Left lung (tissue), 10 donors: ENCODE measurements around the gene MPZL1. TPM values are rescaled to one million over a fixed set of nuclear protein-coding genes. Genes with fewer than 3 reads are reported as not detected.

Experiments used
- ATAC-seq: fragments of 200-7000 bp; cut with Tn5 transposase; one replicate; pipeline ENCODE4 v1.9.1; 2020; ENCODE audit warnings: moderate library complexity
- DNase-seq, 4 donors: peaks; one replicate each; pipeline ENCODE4 v3.0.0-alpha.2; 2013 to 2020
- H3K27ac ChIP-seq, 2 donors: fragments of 200-600 bp; sonication (generic) in 1 of 2; one replicate each; pipeline versions ENCODE4 v1.5.0 to v1.8.0; 2020 to 2021
- H3K27me3 ChIP-seq, 2 donors: fragments of 200-600 bp; sonication (generic) in 1 of 2; one replicate each; pipeline versions ENCODE4 v1.5.0 to v1.8.0; 2020 to 2021
- H3K36me3 ChIP-seq, 2 donors: fragments of 200-600 bp; sonication (generic) in 1 of 2; one replicate each; pipeline versions ENCODE4 v1.5.0 to v1.8.0; 2020 to 2021
- H3K4me1 ChIP-seq, 2 donors: fragments of 200-600 bp; one replicate each; pipeline ENCODE4 v1.8.0; 2021
- H3K4me3 ChIP-seq, 2 donors: fragments of 200-600 bp; sonication (generic) in 1 of 2; one replicate each; pipeline versions ENCODE4 v1.5.0 to v1.8.0; 2020 to 2021; ENCODE audit warnings: mild to moderate bottlenecking in 1 of 2
- H3K9me3 ChIP-seq, 2 donors: fragments of 200-600 bp; sonication (generic) in 1 of 2; one replicate each; pipeline versions ENCODE4 v1.5.0 to v1.8.0; 2020 to 2021
- intact Hi-C, 2 donors: fragments of 100-400 bp; cut with DNase I; formaldehyde crosslinking; loops; one replicate each; pipeline versions ENCODE4 v1.11.2 to v1.14.2; 2022
- polyA plus RNA-seq, 6 donors: library from polyadenylated mRNA; unstranded; fragments of 120-200 nt; gene quantifications; one replicate each; pipeline ENCODE4 v1.2.1, GENCODE V29; 2013; ENCODE audit not compliant: insufficient read length in 6 of 6
- total RNA-seq, 2 donors: library from RNA; stranded (reverse); fragmentation: NEBNext Ultra II Directional; extraction: Animal tissue kit (Norgen Biotek cat#: 25700); gene quantifications; one replicate each; pipeline ENCODE4 v1.2.1, GENCODE V29; 2021
- TF ChIP-seq, protein P1 (sequence below), 2 donors: fragments of 200-600 bp; sonication (generic) in 1 of 2; IDR thresholded peaks; one replicate each; pipeline versions ENCODE4 v1.5.0 to v1.8.0; 2021; ENCODE audit warnings: antibody characterized with exemption in 2 of 2
- donor health status: DM: no; HTN: yes; CAD: no.
- donor health status: DM: no; HTN: no; CAD: no.

The MPZL1 gene
- total and polyA plus RNA-seq, 8 donors, result 110 to 148 (median 122) TPM

DNA sequence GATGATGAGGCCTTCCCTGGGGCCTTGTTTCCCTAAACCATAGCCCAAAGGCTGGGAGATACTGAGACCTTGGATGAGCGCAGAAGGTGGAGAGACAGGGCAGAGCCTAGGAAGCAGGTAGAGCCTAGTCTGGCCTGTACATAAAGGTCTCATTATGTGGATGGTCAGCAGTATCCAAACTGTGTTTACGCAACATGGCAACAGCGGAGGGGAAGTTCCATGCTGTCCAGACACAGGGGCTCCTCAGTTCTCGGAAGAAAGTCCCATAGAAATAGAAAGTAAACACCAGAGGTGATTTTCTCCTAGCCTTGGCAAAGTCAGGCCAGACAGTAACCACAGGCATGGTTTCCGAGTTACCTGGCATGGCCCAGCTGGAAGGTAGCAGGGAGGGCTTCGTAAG lies 42.1 kb upstream of the MPZL1 start:
- DNase-seq (no peak), ATAC-seq (no peak)
- peaks cover 5 to 40% of the 10 kb centered on the region in 2 donors for H3K4me1 ChIP-seq
- TF ChIP-seq, protein P1, sequence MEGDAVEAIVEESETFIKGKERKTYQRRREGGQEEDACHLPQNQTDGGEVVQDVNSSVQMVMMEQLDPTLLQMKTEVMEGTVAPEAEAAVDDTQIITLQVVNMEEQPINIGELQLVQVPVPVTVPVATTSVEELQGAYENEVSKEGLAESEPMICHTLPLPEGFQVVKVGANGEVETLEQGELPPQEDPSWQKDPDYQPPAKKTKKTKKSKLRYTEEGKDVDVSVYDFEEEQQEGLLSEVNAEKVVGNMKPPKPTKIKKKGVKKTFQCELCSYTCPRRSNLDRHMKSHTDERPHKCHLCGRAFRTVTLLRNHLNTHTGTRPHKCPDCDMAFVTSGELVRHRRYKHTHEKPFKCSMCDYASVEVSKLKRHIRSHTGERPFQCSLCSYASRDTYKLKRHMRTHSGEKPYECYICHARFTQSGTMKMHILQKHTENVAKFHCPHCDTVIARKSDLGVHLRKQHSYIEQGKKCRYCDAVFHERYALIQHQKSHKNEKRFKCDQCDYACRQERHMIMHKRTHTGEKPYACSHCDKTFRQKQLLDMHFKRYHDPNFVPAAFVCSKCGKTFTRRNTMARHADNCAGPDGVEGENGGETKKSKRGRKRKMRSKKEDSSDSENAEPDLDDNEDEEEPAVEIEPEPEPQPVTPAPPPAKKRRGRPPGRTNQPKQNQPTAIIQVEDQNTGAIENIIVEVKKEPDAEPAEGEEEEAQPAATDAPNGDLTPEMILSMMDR (IDR thresholded peaks at IDR 0.05), result no peak
- peaks cover 0 to 3% of the 10 kb centered on the region in 2 donors for H3K9me3 ChIP-seq
- peak overlapping the region in 1 of 2 donors; percentile 68 for H3K27ac ChIP-seq
- intact Hi-C loops, result no loop called here
- H3K27me3 ChIP-seq, result no peaks in the 10 kb centered on the region
- H3K4me3 ChIP-seq, result no peak overlapping the region
- H3K36me3 ChIP-seq, result peaks cover 0 to 18% of the 10 kb centered on the region in 2 donors

DNA sequence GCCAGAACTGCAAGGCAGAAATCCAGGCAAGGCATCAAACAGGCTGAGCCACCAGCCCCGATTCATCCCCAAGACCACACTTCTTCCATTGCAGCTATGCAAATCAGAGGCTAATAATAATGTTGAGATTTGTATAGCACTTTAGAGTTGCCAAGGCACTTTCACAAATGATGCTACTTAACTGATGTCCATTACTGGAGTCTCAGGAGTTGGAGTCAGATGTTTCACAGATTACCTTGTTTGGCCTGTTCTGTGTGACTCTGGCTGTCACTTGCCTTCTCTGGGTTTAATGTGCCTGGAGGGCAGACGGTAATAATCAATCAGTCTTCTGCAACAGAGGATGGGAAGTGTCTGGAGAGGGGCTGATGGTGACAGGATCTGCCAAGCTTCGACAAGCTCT lies 40.8 kb upstream of the MPZL1 start:
- intact Hi-C loops, result no loop called here
- Histone ChIP-seq H3K4me3 (no peak overlapping the region), H3K4me1 (peaks cover 5 to 40% of the 10 kb centered on the region in 2 donors), H3K27me3 (no peaks in the 10 kb centered on the region), H3K9me3 (peaks cover 0 to 3% of the 10 kb centered on the region in 2 donors), H3K27ac (peak overlapping the region in 1 of 2 donors; percentile 68), H3K36me3 (peaks cover 0 to 29% of the 10 kb centered on the region in 2 donors)
- no peak for DNase-seq
- TF ChIP-seq, protein P1 (IDR thresholded peaks at IDR 0.05), result no peak
- no peak for ATAC-seq

DNA sequence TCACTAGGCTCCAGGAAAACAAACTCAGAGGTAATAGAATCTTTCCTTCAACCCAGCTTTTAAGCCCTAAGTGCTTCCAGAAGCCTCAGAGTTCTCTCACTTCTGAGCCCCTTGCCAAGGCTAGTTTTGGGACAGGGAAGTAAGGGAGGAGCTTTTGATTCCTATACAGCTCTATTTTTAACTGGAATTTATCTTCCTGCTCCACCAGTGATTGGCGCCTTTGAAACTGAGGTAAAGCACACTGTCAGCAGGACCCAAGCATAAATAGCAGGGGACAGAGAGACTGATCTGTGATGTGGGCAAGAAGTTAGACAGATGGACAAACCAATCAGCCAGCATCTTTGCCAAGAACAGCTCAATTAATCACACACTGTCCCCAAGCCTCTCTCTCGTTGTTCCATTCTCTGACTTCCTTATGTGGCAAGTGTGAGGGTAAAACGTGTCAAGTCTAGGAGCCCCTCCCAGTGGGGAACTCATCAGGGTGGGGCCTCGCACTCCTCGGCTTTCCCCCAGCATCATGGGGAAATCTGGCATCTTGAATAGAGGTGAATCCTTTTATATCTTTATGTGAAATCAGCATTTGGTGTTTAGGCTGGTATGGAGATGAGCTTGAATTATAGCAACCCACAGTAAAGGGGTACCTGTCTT lies 40.2 kb upstream of the MPZL1 start:
- Histone ChIP-seq H3K9me3 (peaks cover 0 to 3% of the 10 kb centered on the region in 2 donors), H3K27me3 (no peaks in the 10 kb centered on the region), H3K4me3 (no peak overlapping the region), H3K36me3 (peaks cover 0 to 34% of the 10 kb centered on the region in 2 donors), H3K4me1 (peaks cover 5 to 40% of the 10 kb centered on the region in 2 donors), H3K27ac (peak overlapping the region in 1 of 2 donors; percentile 68)
- intact Hi-C loops, result no loop called here
- no peak for DNase-seq
- no peak for ATAC-seq
- TF ChIP-seq, protein P1 (IDR thresholded peaks at IDR 0.05), result no peak

DNA sequence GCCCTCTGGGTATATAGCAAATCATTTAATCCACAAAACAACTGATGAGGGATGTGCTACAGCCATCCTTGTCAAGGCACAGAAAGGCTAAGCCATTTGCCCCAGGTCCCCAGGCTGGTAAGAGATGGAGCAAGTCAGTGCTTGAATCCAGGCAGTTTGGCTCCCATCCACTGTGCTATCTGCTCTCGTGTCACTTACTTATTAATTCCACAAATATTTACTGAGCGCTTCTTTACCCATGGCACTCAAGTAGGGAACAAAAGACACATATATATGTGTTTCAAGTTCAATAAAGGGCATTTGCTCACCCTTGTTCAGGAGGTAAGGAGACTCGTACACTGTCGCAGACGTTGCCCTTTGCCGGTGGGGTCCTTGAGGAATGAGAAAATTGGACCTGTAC lies 38.6 kb upstream of the MPZL1 start:
- Histone ChIP-seq H3K9me3 (no peaks in the 10 kb centered on the region), H3K36me3 (peaks cover 0 to 39% of the 10 kb centered on the region in 2 donors), H3K4me3 (no peak overlapping the region), H3K27ac (peak overlapping the region in 1 of 2 donors; percentile 61), H3K27me3 (no peaks in the 10 kb centered on the region), H3K4me1 (peaks cover 5 to 45% of the 10 kb centered on the region in 2 donors)
- TF ChIP-seq, protein P1 (IDR thresholded peaks at IDR 0.05), result no peak
- intact Hi-C loops, result no loop called here
- ATAC-seq (peak; percentile 37), DNase-seq (no peak)

DNA sequence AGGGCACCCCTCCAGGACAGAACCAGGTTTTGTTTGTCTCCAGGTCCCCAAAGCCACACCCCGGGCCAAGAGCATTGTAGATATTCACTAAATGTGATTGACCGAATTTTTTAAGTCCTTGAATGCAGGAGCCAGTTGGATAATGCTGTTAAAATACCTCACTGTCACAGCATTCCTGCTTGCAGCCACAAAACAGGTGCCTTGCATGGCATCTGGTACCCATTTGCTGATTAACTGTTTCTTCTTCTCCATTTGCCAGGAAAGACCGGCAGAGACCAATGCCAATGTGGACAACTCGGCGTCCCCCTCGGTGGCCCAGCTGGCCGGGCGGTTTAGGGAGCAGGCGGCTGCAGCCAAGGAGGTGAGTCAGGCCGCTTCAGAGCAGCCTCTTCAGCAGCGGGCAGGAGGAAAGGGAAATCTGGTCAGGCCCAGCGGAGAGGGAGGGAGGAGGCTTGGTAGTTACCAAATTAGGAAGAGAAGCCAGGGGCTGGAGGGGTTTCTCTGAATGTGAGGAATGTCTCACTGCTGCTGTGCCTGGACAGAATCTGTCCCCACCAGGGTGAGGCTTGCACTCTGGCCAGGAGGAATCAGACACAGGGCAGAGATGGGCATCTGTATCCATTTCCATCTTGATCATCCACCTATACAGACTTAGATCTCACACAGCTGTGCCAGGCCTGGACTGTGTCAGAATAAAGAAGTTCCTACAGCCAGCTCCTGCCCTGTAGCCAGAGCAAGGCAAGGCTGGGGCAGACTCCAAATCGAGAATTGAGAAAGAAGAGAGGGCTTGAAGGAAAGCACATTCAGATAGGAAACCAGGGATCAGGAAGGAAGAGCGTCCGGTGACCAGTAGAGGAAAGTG lies 37.9 kb upstream of the MPZL1 start:
- ATAC-seq, result peak; percentile 93
- Histone ChIP-seq H3K9me3 (no peaks in the 10 kb centered on the region), H3K36me3 (peaks cover 0 to 39% of the 10 kb centered on the region in 2 donors), H3K4me1 (peaks cover 5 to 48% of the 10 kb centered on the region in 2 donors), H3K27me3 (no peaks in the 10 kb centered on the region), H3K27ac (peak overlapping the region in 1 of 2 donors; percentile 61), H3K4me3 (no peak overlapping the region)
- intact Hi-C loops, result no loop called here
- peak in 2 of 4 donors; percentile 50 to 87 for DNase-seq
- TF ChIP-seq, protein P1 (IDR thresholded peaks at IDR 0.05), result no peak
